HEK293 (cell line): ENCODE results near the gene BZW2.

Experiments used
- REST ChIP-seq: fragments of 450-650 bp; formaldehyde crosslinking; IDR thresholded peaks from 2 replicates; pipeline ENCODE4 v1.5.1; 2016; ENCODE audit warnings: missing biosample characterization, missing genetic modification characterization
- YY1 ChIP-seq: fragments of 450-650 bp; formaldehyde crosslinking; IDR thresholded peaks from 2 replicates; pipeline ENCODE4 v1.5.1; 2018; ENCODE audit warnings: missing biosample characterization, missing genetic modification characterization
- ZNF133 ChIP-seq: fragments of 450-650 bp; formaldehyde crosslinking; IDR thresholded peaks from 2 replicates; pipeline ENCODE4 v1.5.1; 2016; ENCODE audit warnings: missing biosample characterization, missing genetic modification characterization
- ZNF211 ChIP-seq: fragments of 450-650 bp; formaldehyde crosslinking; IDR thresholded peaks from 2 replicates; pipeline ENCODE4 v1.5.1; 2016; ENCODE audit warnings: low read depth, missing biosample characterization, missing genetic modification characterization
- ZNF274 ChIP-seq, 2 experiments: fragments of 200-500 bp in 1 of 2; fragments of 450-650 bp in 1 of 2; sonication (Bioruptor generic) in 1 of 2; formaldehyde crosslinking in 1 of 2; IDR thresholded peaks; 2 replicates each; pipeline versions ENCODE4 v1.5.1 to v1.6.1; 2014 to 2016; ENCODE audit warnings: borderline replicate concordance in 1 of 2, inconsistent platforms in 1 of 2, low read length in 1 of 2, missing biosample characterization in 1 of 2, missing genetic modification characterization in 1 of 2
- ZNF433 ChIP-seq: fragments of 450-650 bp; formaldehyde crosslinking; IDR thresholded peaks from 2 replicates; pipeline ENCODE4 v1.5.1; 2016; ENCODE audit warnings: missing biosample characterization, missing genetic modification characterization, low read depth
- TF ChIP-seq, protein P1 (sequence below): fragments of 450-650 bp; formaldehyde crosslinking; IDR thresholded peaks from 2 replicates; pipeline ENCODE4 v1.5.1; 2016; ENCODE audit warnings: missing biosample characterization, missing genetic modification characterization

- TF ChIP-seq ZNF211 (tag by site-specific recombination) (no peak), YY1 (tag by site-specific recombination) (no peak), ZNF133 (tag by site-specific recombination) (no peak), REST (tag by site-specific recombination) (no peak), ZNF433 (tag by site-specific recombination) (no peak), ZNF274 (IDR thresholded peaks at IDR 0.05; ENCODE audit: low read length) (no peak), ZNF274 (tag by site-specific recombination; IDR thresholded peaks at IDR 0.05; ENCODE audit: borderline replicate concordance) (no peak)
- TF ChIP-seq, protein P1, sequence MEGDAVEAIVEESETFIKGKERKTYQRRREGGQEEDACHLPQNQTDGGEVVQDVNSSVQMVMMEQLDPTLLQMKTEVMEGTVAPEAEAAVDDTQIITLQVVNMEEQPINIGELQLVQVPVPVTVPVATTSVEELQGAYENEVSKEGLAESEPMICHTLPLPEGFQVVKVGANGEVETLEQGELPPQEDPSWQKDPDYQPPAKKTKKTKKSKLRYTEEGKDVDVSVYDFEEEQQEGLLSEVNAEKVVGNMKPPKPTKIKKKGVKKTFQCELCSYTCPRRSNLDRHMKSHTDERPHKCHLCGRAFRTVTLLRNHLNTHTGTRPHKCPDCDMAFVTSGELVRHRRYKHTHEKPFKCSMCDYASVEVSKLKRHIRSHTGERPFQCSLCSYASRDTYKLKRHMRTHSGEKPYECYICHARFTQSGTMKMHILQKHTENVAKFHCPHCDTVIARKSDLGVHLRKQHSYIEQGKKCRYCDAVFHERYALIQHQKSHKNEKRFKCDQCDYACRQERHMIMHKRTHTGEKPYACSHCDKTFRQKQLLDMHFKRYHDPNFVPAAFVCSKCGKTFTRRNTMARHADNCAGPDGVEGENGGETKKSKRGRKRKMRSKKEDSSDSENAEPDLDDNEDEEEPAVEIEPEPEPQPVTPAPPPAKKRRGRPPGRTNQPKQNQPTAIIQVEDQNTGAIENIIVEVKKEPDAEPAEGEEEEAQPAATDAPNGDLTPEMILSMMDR (tag by site-specific recombination), result no peak
These were observed 11.7 kb upstream of the BZW2 start for GRCh38 chr7:16634271-16634738.
